HepG2 (cell line): ENCODE results near the gene DUS1L. TPM values are rescaled to one million over a fixed set of nuclear protein-coding genes. Genes with fewer than 3 reads are reported as not detected.
A peak's percentile ranks its signal among the peaks of the same experiment; 100 is the strongest.

Experiments used
- BATF2 ChIP-seq: sonication (generic); formaldehyde crosslinking; IDR thresholded peaks from 2 replicates; pipeline ENCODE4 v1.8.0; 2022; ENCODE audit warnings: mild to moderate bottlenecking, missing genetic modification reagents, moderate library complexity
- FOXK2 ChIP-seq: fragments of 450-650 bp; IDR thresholded peaks from 2 replicates; pipeline ENCODE4 v1.6.1; 2016
- HNRNPL ChIP-seq: fragments of 200-400 bp; formaldehyde crosslinking; IDR thresholded peaks from 2 replicates; pipeline ENCODE4 v1.6.1; 2017; ENCODE audit warnings: mild to moderate bottlenecking, low read depth, low read length
- MXI1 ChIP-seq: IDR thresholded peaks from 3 replicates; pipeline ENCODE4 v1.6.1; 2012; ENCODE audit warnings: low read depth, low read length, inconsistent platforms, borderline replicate concordance
- PLRG1 ChIP-seq: fragments of 450-650 bp; conservative IDR thresholded peaks from 2 replicates; pipeline ENCODE4 v1.6.1; 2016
- RERE ChIP-seq: IDR thresholded peaks from 2 replicates; pipeline ENCODE4 v1.6.1; 2016; ENCODE audit warnings: low read depth, missing genetic modification reagents, missing compliant biosample characterization
- RFXANK ChIP-seq: IDR thresholded peaks from 2 replicates; pipeline ENCODE4 v1.6.1; 2016
- RXRB ChIP-seq: IDR thresholded peaks from 2 replicates; pipeline ENCODE4 v1.6.1; 2016; ENCODE audit warnings: borderline replicate concordance, missing genetic modification reagents, missing compliant biosample characterization
- SAP130 ChIP-seq: IDR thresholded peaks from 2 replicates; pipeline ENCODE4 v1.6.1; 2016; ENCODE audit warnings: low read depth
- SMAD1 ChIP-seq: sonication (generic); formaldehyde crosslinking; IDR thresholded peaks from 2 replicates; pipeline ENCODE4 v1.4.0; 2020; ENCODE audit warnings: missing genetic modification reagents, low read depth, mild to moderate bottlenecking, borderline replicate concordance
- TBP ChIP-seq: sonication (generic); formaldehyde crosslinking; IDR thresholded peaks from 2 replicates; pipeline ENCODE4 v1.5.0; 2020; ENCODE audit warnings: missing genetic modification reagents
- TBX2 ChIP-seq: sonication (generic); formaldehyde crosslinking; IDR thresholded peaks from 2 replicates; pipeline ENCODE4 v1.5.0; 2020; ENCODE audit warnings: missing genetic modification reagents, mild to moderate bottlenecking, borderline replicate concordance
- TEAD2 ChIP-seq: sonication (generic); formaldehyde crosslinking; IDR thresholded peaks from 2 replicates; pipeline ENCODE4 v1.9.0; 2021; ENCODE audit warnings: missing genetic modification reagents
- TFAP4 ChIP-seq: sonication (generic); IDR thresholded peaks from 2 replicates; pipeline ENCODE4 v1.6.1; 2016; ENCODE audit warnings: low read depth, borderline replicate concordance
- ZNF205 ChIP-seq: IDR thresholded peaks from 2 replicates; pipeline ENCODE4 v1.6.1; 2018; ENCODE audit warnings: missing biosample characterization, missing genetic modification reagents
- ZNF230 ChIP-seq: sonication (generic); formaldehyde crosslinking; IDR thresholded peaks from 2 replicates; pipeline ENCODE4 v1.4.0; 2020; ENCODE audit warnings: mild to moderate bottlenecking, missing genetic modification reagents
- ZNF235 ChIP-seq: sonication (generic); formaldehyde crosslinking; IDR thresholded peaks from 2 replicates; pipeline ENCODE4 v1.8.1; 2023; ENCODE audit warnings: mild to moderate bottlenecking, missing genetic modification reagents, borderline replicate concordance
- ZNF350 ChIP-seq: sonication (generic); formaldehyde crosslinking; IDR thresholded peaks from 2 replicates; pipeline ENCODE4 v1.4.0; 2020; ENCODE audit warnings: mild to moderate bottlenecking, low read depth, missing genetic modification reagents, borderline replicate concordance
- ZNF484 ChIP-seq: sonication (generic); formaldehyde crosslinking; IDR thresholded peaks from 2 replicates; pipeline ENCODE4 v1.5.1; 2020; ENCODE audit warnings: mild to moderate bottlenecking, low read depth, missing genetic modification reagents, borderline replicate concordance
- ZNF563 ChIP-seq: sonication (generic); formaldehyde crosslinking; IDR thresholded peaks from 2 replicates; pipeline ENCODE4 v1.8.0; 2022; ENCODE audit warnings: mild to moderate bottlenecking, moderate library complexity, missing genetic modification reagents
- ZSCAN22 ChIP-seq: sonication (generic); formaldehyde crosslinking; IDR thresholded peaks from 2 replicates; pipeline ENCODE4 v1.4.0; 2020; ENCODE audit warnings: mild to moderate bottlenecking, missing genetic modification reagents
- polyA plus RNA-seq, 8 experiments: library from polyadenylated mRNA; depleted of rRNA in 3 of 8; stranded (reverse) in 7 of 8; unstranded in 1 of 8; fragments of >200 nt; fragmentation: Illumina TruSeq in 4 of 8; extraction: Trizol in 4 of 8; gene quantifications; 2 replicates each; pipeline versions ENCODE4 v1.2.1 to v1.2.3, GENCODE V29; 2011 to 2016; ENCODE audit warnings: low read depth in 4 of 8, missing spikeins in 1 of 8, mixed read lengths in 1 of 8; ENCODE audit not compliant: insufficient read depth in 1 of 8
- total RNA-seq, 5 experiments: library from RNA; depleted of rRNA; stranded (reverse); fragments of >200 nt; fragmentation: Illumina TruSeq; extraction: Trizol; gene quantifications; 2 replicates each; pipeline ENCODE4 v1.2.3, GENCODE V29; 2016; ENCODE audit warnings: low read depth in 1 of 5

Gene DUS1L
- total and polyA plus RNA-seq, 2 of the 13 experiments (the other 11 are each of a cell fraction or from before 2014, with no cell fraction given) = 81.0 to 109 TPM

GRCh38 chr17:82065638-82066303 is at the start of gene DUS1L (continued):
- peak; percentile 72 for TF ChIP-seq TBX2 (CRISPR knock-in tag)
- no peak for TF ChIP-seq BATF2
- no peak for TF ChIP-seq TEAD2
- TF ChIP-seq PLRG1 = no peak
- TF ChIP-seq ZNF563 (CRISPR knock-in tag) = peak; percentile 81; the same call in 1 of the 2 replicates
- no peak for TF ChIP-seq FOXK2
- peak; percentile 85 for TF ChIP-seq ZNF235 (CRISPR knock-in tag)
- TF ChIP-seq RERE (CRISPR knock-in tag) = 0 out of 2 replicates have a peak, but pooled peaks have one; percentile 45
- peak; percentile 89; the same call in 2 of the 3 replicates for TF ChIP-seq MXI1
- TF ChIP-seq ZNF350 (CRISPR knock-in tag) = peak; percentile 75
- peak; percentile 71 for TF ChIP-seq ZNF230 (CRISPR knock-in tag)
- TF ChIP-seq ZNF484 (CRISPR knock-in tag) = peak; percentile 80; the same call in 1 of the 2 replicates
- no peak for TF ChIP-seq TBP (CRISPR knock-in tag)
- no peak; the same call in 1 of the 2 replicates for TF ChIP-seq TFAP4
- peak; percentile 73; the same call in 1 of the 2 replicates for TF ChIP-seq RFXANK (CRISPR knock-in tag)
- TF ChIP-seq RXRB (CRISPR knock-in tag) = peak; percentile 85
- TF ChIP-seq SMAD1 (CRISPR knock-in tag) = peak; percentile 55; the same call in 1 of the 2 replicates
- no peak for TF ChIP-seq ZSCAN22 (CRISPR knock-in tag)
- peak; percentile 94 for TF ChIP-seq ZNF205
- peak; percentile 88 for TF ChIP-seq SAP130 (CRISPR knock-in tag)
- 0 out of 2 replicates have a peak, but pooled peaks have one; percentile 70 for TF ChIP-seq HNRNPL
